ENCODE results near the gene LMBR1.
A peak's percentile ranks its signal among the peaks of the same experiment; 100 is the strongest.

Gene LMBR1

DNA sequence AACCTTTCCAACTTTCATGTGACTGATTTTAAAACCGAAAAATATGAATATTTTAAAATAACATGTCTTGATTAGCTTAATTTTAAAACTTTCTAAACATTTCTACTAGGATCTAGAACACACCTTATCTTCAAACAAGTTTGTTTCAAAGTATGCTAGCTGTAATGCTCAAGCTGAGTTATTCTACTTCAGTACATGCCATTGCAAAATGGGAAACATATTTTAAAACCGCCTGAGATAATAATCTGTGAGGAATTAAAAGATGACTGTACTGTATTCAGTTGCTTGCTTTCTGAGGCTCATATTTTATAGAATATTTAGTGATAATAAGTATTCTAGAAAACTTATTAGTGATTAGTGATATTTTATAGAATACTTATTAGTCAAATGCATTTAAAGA lies 99.6 kb downstream of the LMBR1 start:
- no peak for DNase-seq (ENCODE audit: low read depth)

DNA sequence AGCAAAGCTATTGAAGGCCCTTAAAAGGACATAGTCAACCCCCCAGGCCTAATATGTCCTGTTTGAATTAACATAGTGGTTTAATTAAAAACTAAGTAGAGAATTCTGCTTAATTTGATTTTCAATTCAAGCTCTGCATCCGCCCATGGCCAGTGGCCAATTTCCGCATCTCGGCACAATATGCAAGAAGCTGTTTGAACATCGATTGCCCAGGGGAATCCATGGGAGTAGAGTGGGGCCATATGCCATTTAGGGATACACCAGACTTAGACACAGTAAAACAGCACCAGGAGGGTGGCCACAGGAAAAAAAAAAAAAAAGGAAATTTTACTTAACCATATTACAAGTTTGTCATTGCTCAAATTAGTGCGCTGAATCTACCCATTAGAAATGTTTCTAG lies 100.4 kb downstream of the LMBR1 start:
- no peak for DNase-seq (ENCODE audit: low read depth)

DNA sequence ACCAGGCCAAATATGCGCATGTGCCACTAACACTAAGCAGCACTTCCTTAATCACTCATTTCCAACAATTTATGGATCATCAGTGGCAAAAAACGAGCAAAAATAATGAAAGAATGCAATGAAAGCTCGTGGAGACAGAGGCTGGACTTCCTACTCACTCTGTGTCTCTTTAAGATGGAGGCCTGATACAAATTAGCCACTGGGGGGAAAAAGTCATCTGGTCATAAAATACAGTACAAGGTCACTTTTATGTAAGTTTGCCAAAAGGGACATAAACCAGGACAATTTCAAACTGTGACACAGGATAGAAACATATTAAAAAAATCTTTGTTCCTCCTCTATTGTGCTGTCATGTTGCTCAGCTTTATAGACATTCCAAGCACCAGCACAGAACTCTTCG lies 101.7 kb downstream of the LMBR1 start:
- no peak for DNase-seq (ENCODE audit: low read depth)

DNA sequence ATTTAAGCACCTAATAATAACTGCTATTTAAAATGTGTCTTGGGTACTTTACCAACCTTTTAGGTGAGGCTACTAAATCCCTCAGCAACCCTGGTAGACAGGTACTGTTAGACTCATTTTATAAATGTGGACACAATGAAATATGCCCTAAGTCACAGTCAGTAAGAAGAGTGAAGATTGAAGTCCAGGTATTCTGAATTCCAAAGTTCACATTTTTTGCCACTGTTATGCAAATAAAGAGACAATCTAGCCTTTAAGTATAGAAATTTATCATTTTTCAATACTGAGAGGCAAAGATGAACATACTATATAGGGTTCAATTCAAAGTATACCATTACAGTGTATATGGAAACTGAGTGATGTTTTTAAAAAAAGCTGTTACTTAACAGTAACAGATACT lies 102.7 kb downstream of the LMBR1 start:
- DNase-seq (ENCODE audit: low read depth) = no peak

DNA sequence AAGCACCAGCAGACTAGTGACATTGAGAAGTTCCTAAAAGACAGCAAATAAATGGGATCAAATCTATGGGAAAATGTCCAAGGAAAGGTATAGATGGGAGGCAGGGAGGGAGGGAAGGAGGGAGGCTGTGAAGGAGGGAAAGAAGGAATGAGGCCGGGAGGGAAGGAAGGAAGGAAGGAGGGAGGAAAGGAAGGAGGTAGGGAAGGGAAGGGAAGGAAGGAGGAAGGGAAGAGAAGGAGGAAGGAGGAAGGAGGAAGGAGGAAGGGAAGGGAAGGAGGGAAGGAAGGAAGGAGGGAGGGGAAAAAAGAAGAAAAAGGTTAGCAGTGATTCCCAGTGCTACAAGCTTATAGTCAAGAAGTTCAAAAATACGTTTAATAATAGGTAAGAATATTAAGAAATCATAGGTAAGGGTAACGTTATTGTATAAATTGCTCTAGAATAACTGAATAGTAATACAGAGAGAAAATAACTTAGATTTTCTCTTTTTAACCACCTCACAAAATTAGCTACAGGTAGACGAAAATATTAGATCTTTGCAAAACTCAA lies 106.9 kb downstream of the LMBR1 start:
- DNase-seq (ENCODE audit: low read depth) = no peak

GRCh38 chr7:156783864-156784263 lies 109.1 kb downstream of the LMBR1 start:
- DNase-seq (ENCODE audit: low read depth) = no peak

DNA sequence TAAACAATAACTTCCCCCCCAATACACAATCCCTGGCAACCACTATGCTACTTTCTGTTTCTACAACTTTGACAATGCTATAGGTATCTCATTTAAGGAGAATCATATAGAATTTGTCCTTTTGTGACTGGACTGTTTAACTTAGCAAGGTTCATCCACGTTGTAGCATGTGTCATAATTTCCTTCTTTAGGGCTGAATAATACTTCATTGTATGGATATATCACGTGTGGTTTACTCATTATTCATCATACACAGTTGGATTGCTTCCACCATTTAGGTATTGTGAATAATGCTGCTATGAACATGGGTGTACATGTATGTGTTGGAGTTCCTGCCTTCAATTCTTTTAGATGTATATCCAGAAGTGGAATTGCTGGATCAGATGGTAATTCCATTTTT lies 111.0 kb downstream of the LMBR1 start:
- no peak for DNase-seq (ENCODE audit: low read depth)

GRCh38 chr7:156780724-156781455 lies 112.1 kb downstream of the LMBR1 start:
- DNase-seq (ENCODE audit: low read depth) = no peak

GRCh38 chr7:156778668-156779067 lies 114.3 kb downstream of the LMBR1 start:
- no peak for DNase-seq (ENCODE audit: low read depth)

DNA sequence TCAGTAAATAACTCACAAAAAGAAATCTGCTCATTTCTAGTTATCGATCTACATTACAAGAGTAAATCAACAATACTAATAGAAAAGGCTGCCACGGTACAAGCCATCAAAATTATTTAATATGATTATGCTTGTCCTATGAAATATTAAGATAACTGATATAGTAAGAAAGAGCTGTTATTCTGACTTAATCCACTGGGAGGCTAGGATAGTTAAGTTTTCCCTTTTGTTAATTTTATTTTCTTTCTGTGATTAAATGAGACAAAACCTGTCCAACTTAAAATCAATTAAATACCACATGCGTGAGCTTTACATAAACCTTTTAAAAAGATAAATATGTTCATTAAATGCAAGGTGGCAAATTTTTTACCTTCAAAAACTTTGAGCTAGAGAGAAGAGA lies 114.8 kb downstream of the LMBR1 start:
- no peak for DNase-seq (ENCODE audit: low read depth)

DNA sequence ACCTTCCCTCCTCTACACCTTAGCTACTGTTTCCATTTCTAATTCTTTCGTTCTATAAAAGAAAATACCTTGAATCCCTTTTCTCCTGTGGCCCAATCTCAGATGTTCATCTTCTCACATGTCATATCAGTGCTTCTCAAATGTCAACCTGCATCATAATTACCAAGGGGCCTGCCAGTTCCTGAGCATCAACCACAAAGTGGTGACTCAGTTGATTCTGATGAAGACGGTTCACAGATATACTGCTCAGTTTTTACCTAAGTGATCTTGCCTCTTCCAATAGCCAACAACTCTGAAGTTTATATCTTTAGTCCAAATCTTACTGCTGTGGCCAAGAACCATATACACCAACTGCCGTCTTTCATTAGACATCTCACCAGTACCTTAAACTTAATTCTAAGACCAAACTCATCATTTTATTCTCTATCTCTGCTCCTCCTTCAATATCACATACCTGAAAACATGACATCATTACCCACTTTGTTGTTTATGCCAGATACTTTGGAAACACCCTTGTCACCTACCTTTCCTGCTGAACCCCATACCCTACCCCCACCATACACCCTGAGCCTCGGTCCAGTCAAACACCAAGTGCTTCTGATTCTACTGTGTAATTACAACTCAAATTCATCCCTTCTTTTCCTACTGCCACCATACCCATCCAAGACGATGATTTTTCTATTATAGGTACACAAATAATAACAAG lies 115.5 kb downstream of the LMBR1 start:
- no peak for DNase-seq (ENCODE audit: low read depth)

- no peak for DNase-seq (ENCODE audit: low read depth)
These were observed 116.5 kb downstream of the LMBR1 start for GRCh38 chr7:156776527-156776926.

- DNase-seq (ENCODE audit: low read depth) = no peak
These were observed 119.0 kb downstream of the LMBR1 start for GRCh38 chr7:156773966-156774365.

- no peak for DNase-seq (ENCODE audit: low read depth)
These were observed 120.3 kb downstream of the LMBR1 start for GRCh38 chr7:156772725-156773124.

DNA sequence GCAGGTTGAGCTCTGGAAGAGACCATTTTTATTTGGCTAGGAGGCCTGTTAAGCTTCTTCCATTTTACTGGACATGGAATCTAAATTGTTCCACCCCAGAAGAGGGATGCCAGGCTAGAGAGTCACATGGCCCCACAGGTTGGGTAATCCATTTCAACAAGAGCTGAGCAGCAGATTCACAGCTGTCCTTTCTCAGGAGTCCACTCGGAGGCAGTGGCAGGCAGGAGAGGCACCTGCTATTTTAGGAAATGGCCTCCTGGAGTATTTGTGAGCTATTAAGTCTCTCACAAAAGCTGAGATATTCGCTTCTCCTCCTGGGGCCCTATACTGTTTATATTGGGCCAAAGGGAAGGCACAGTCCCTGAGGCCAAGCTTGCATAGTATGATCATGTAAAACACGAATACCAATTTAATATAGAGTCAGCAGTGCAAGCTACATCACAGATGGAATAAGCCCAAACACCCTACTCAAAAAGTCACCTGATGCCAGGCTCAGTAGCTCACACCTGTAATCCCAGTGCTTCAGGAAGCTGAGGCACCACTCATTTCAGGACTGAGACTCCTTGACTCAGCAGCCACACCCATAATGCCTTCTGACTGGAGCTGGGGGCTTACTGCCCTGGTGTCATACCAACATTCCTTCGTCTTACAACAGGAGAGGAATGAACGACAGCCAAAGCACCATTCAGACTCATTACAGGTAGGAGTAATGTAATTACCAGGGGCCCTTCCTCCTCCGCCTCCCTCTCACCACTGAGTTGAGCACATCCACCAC lies 124.1 kb downstream of the LMBR1 start:
- no peak for DNase-seq (ENCODE audit: low read depth)

DNA sequence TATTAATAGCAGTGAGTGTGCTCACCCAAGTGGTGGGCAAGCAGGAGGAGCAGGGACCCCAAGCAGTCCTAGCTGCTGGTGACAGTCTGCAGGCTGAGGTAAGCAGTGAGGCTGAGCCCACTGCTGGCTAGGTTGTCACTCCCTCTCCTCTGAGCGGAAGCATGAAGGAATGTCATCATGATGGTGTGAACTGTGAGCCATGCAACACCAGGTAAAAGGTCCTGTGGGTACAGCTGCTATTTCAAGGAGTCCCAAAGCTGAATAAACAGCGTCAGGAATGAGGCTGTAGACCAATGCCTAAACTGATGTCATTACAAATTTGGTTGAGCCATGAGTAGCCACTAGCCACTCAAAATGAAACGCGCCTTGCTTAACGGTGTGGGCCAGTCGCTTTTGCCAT lies 126.3 kb downstream of the LMBR1 start:
- no peak for DNase-seq (ENCODE audit: low read depth)

GRCh38 chr7:156765901-156766656 lies 126.9 kb downstream of the LMBR1 start:
- DNase-seq (ENCODE audit: low read depth) = no peak

- DNase-seq (ENCODE audit: low read depth) = no peak
These were observed 128.2 kb downstream of the LMBR1 start for GRCh38 chr7:156764766-156765165.

GRCh38 chr7:156764016-156764669 lies 128.8 kb downstream of the LMBR1 start:
- peak; percentile 71 for DNase-seq (ENCODE audit: low read depth)

DNA sequence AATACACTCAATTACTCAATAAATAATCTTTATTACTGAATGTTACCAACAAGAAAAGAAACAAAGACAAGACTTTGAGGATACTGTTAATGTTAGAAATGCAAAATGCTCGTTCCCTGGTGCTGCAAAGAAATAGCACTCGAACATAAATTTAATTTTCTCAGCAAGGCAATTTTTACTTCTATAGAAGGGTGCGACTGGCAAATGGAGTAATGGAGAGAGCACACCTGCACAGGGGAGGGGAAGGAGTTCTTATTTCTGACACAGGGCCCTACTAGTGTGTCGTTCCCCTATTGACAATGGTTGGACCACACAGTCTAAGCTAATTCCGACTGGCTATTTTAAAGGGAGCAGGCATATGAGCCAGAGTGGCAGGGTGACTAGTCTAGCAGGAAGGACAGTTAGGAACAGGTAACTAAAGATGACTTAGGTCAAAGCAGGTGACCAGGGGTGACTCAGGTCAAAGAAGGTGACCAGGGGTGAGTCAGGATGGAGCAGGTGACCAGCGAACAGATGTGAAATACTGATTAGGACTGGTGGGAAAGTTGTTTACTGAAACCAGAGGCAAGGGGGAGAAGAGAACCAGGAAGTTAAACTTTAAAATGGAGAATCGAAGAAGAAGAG lies 133.3 kb downstream of the LMBR1 start:
- DNase-seq (ENCODE audit: low read depth) = no peak

DNA sequence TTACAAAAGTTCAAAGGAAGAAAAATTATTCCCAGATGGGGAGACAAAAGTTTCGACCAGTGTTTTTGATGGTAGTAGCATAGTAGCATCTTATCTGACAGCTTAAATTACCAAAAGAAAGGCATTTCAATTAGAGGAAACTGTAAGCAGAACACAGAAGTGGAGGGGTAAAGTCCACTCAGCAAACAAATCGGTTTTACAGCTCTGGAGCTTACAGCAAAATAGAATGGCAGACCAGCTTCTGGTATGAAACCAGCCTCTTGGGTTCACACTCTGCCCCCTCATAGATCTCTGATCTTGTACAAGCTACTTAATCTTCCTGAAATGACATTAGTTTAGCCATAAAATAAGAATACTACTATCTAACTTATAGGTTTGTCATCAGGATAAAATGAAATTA lies 133.8 kb downstream of the LMBR1 start:
- no peak for DNase-seq (ENCODE audit: low read depth)
